ENCODE measurements around the gene CTPS1.
A peak's percentile ranks its signal among the peaks of the same experiment; 100 is the strongest.

The CTPS1 gene, protein sequence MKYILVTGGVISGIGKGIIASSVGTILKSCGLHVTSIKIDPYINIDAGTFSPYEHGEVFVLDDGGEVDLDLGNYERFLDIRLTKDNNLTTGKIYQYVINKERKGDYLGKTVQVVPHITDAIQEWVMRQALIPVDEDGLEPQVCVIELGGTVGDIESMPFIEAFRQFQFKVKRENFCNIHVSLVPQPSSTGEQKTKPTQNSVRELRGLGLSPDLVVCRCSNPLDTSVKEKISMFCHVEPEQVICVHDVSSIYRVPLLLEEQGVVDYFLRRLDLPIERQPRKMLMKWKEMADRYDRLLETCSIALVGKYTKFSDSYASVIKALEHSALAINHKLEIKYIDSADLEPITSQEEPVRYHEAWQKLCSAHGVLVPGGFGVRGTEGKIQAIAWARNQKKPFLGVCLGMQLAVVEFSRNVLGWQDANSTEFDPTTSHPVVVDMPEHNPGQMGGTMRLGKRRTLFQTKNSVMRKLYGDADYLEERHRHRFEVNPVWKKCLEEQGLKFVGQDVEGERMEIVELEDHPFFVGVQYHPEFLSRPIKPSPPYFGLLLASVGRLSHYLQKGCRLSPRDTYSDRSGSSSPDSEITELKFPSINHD

GRCh38 chr1:40979241-40980067 is at the start of gene CTPS1:
Gene CTPS1, plus strand, starts transcription at chr1:40979696. Its CDS starts 3,595 bp downstream, at chr1:40983291.
- peak; percentile 84 to 95 for DNase-seq (ENCODE audit: extremely low read depth in 1 of 2, low read depth in 1 of 2)

- DNase-seq (ENCODE audit: extremely low read depth in 1 of 2, low read depth in 1 of 2): no peak
Observed at GRCh38 chr1:40930174-40930964, 49.1 kb upstream of the CTPS1 start.

DNA sequence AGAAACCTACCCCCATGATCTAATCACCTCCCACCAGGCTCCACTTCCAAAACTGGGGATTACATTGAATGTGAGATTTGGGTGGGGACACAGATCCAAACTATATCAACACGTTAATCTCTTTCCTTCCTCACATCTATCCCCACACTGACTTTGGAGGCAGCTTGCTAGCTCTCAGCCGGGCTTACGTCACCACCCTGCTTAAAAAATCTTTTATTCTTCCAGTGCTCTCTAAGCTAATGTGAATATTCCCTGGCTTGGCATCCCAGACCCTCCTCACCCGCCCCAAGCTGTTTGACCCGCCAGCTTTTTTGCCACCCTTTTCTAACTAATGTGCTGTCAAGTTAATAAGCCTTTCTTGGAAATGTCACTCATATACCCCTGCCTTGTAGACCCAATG is 47.9 kb upstream of the CTPS1 start:
- DNase-seq (ENCODE audit: extremely low read depth in 1 of 2, low read depth in 1 of 2): no peak

DNA sequence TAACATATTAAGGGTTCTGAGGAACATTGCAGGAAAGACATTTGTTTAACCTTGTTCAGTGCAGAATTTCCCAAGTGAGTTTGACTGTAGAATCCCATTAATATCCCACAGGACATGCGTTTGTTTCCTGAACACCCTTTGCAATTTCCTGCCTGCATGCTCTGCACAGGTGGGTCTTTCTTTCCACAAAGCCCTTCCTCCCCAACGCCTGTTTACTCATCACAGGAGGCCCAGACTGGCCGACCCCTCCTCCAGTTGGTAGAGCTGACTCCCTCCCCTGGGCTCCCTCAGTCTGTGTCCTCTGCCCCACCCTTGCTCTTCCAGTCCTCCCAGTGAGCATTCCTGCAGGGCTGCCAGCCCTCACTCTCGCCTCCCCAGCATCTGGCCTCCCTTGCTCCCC is 47.5 kb upstream of the CTPS1 start:
- DNase-seq (ENCODE audit: extremely low read depth in 1 of 2, low read depth in 1 of 2): no peak

DNA sequence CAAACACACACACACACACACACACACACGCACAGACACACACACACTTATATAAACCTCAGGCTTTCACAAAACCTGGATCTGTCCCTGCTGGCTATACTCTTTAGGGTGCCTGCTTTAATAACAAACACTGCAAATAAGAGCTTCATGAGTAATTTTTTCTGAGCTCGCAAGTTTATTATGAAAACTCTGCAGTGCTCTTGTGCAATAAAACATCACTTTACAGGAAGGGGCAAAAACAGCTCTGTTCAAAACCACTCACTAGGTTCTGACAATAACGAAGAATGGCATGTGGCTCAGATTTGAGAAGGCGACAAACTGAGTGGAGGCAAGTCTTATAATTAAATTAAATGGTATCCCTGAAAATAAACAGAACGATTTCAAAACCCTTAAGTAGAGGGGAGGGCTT is 42.6 kb upstream of the CTPS1 start:
- no peak for DNase-seq (ENCODE audit: extremely low read depth in 1 of 2, low read depth in 1 of 2)

DNA sequence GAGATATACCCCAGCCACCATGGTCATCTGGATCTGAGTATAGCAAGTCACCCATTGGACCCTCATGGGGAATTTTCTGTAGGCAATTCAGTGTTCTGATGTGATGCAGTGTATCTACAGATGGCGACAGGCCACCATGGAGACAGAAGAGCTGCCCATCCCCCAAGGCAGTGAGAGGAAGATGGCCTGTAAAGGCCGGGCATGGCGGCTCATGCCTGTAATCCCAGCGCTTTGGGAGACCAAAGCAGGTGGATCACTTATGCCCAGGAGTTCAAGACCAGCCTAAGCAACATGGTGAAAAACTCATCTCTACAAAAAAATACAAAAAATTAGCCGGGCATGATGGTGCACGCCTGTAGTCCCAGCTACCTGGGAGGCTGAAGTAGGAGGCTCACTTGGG is 41.1 kb upstream of the CTPS1 start:
- DNase-seq (ENCODE audit: extremely low read depth in 1 of 2, low read depth in 1 of 2): no peak

GRCh38 chr1:40939320-40940059 is 40.0 kb upstream of the CTPS1 start:
- no peak for DNase-seq (ENCODE audit: extremely low read depth in 1 of 2, low read depth in 1 of 2)

GRCh38 chr1:40944326-40944725 is 35.2 kb upstream of the CTPS1 start:
- DNase-seq (ENCODE audit: extremely low read depth in 1 of 2, low read depth in 1 of 2): no peak

GRCh38 chr1:40944841-40945430 is 34.6 kb upstream of the CTPS1 start:
- no peak for DNase-seq (ENCODE audit: extremely low read depth in 1 of 2, low read depth in 1 of 2)

DNA sequence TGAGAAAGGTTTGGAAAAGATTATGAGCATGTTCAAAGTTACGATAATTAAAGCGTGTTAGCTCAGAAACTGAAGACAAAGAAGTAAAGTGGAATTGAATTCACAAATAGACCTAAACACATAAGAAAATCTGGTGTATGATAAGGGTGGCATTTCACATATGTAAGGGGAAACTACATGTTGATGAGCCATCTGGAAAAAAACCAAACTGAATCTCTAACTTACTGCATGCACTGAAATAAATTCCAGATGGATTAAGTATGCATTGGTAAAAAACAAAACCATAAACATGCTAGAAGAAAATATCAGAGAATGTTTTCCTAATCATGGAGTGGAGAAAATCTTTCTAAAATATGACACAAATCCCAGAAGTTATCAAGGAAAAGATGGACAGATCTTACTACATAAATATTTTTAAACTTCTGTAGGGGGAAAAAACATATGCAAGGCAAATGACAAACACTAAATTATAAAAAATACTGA is 34.0 kb upstream of the CTPS1 start:
- no peak for DNase-seq (ENCODE audit: extremely low read depth in 1 of 2, low read depth in 1 of 2)

- peak; percentile 8 to 10 for DNase-seq (ENCODE audit: extremely low read depth in 1 of 2, low read depth in 1 of 2)
Observed at GRCh38 chr1:40948741-40949443, 30.6 kb upstream of the CTPS1 start.

DNA sequence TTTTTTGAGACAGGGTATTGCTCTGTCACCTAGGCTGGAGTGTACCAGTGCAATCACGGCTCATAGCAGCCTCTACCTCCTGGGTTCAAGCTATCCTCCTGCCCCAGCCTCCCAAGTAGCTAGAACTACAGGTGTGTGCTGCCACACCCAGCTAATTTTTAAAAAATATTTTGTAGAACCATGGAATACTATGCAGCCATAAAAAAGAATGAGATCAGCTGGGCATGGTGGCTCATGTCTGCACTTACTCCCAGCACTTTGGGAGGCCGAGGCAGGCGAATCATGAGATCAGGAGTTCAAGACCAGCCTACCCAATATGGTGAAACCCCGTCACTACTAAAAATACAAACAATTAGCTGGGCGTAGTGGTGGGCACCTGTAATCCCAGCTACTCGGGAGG is 29.9 kb upstream of the CTPS1 start:
- no peak for DNase-seq (ENCODE audit: extremely low read depth in 1 of 2, low read depth in 1 of 2)

- DNase-seq (ENCODE audit: extremely low read depth in 1 of 2, low read depth in 1 of 2): peak; percentile 7 to 36
Observed at GRCh38 chr1:40951943-40952743, 27.4 kb upstream of the CTPS1 start.

DNA sequence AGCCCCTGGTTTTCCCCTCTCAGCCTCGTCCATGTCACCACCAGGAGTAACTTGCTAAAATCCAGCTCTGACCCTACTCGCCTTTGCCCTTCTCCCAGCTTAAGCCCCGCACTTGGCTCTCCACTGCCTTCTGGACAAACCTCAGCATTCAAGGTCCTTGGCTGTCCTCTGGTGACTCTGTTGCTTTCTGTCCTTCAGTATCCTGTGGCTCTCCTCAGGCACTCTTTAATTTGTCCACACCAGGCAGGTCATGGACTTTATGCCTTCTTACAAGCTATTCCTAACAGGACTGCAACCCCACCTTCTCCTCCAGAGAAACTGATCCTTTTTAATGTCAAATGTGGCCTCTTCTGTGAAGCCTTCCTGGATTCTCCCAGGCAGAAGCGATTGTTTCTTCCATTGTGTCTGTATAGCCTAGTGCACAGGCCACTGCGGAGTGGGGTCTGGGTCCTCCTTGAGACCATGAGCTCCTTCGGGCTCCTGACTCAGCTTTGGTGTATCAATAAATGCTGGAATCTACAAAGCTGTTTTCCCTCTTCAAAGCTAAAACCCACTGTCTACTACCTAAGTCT is 26.7 kb upstream of the CTPS1 start:
- no peak for DNase-seq (ENCODE audit: extremely low read depth in 1 of 2, low read depth in 1 of 2)

DNA sequence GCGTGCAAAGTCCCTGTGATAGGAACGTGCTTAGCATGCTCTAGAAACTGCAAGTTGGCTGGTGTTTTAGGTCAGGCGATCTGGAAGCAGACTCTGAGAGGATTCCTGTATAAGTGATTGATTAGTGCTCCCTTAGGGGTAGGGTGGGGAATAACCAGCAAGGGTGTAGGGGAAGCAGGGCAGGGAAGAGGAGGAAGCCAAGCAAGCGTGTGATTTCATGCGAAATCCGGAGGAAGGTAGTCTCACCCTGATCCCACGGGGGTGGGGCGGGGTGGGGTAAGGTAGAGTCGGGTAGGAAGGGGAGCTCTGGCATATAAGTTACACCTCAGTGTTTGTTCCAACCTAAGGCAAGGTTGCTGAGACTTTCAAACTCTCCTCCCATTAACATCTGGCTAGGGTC is 24.9 kb upstream of the CTPS1 start:
- DNase-seq (ENCODE audit: extremely low read depth in 1 of 2, low read depth in 1 of 2): no peak

DNA sequence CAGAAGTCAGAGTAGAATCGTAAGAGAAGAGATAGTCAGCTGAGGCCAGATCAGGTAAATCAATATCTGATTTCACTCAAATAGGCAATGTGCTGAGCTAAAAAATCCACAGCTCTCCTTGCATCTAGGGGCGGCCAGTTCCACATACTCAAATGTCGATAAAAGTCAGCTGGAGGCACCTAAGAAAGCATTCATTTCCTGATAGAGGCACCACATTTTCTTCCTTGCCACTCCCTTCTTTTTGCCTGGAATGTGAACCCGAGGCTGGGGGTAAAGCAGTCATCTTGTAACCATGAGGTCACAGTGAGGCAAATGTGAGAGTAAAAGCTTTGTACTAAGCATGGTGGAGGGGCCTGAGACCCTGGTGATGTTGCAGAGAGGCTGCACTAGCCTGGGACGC is 24.2 kb upstream of the CTPS1 start:
- no peak for DNase-seq (ENCODE audit: extremely low read depth in 1 of 2, low read depth in 1 of 2)

DNA sequence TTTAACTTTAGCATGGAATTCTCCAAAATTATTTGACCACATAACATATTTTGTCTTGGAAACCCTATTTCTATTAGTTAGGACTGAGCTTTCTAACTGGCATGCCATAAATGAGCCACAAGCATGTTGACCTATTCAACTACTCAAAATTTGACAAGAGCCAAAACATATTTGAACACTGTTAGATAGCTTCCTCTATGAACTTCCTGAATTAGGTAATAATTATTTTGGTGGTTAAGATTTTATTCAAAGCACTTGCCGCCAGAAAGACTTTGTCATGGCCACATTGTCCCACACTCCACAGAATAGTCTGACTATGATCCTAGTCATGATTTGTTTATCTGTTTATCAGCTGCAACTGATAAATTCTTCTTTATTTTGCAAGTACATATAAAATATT is 23.1 kb upstream of the CTPS1 start:
- no peak for DNase-seq (ENCODE audit: extremely low read depth in 1 of 2, low read depth in 1 of 2)

GRCh38 chr1:40958210-40958609 is 21.3 kb upstream of the CTPS1 start:
- DNase-seq (ENCODE audit: extremely low read depth in 1 of 2, low read depth in 1 of 2): no peak

Data from activated CD8-positive, alpha-beta memory T cell treated with anti-CD3 and anti-CD28 coated beads for 1 hour (primary cell).